CD14-positive monocyte (primary cell): ENCODE results near the gene GPR37. TPM values are rescaled to one million over a fixed set of nuclear protein-coding genes. Genes with fewer than 3 reads are reported as not detected.

Experiments
- DNase-seq, 3 donors: peaks; one replicate each; pipeline ENCODE4 v3.0.0-alpha.2; 2011 to 2022
- H2AFZ ChIP-seq: 2 replicates; pipeline ENCODE4 v1.6.0; 2012; ENCODE audit warnings: mild to moderate bottlenecking, low read depth, low read length, inconsistent platforms; ENCODE audit not compliant: insufficient read depth, poor library complexity, severe bottlenecking
- H3K27ac ChIP-seq, 2 donors: 1 replicate in 1 of 2; 2 replicates in 1 of 2; pipeline ENCODE4 v1.5.1; 2012 to 2013; ENCODE audit warnings: low read length in 2 of 2, control low read depth in 1 of 2, inconsistent platforms in 1 of 2, low read depth in 1 of 2, mild to moderate bottlenecking in 1 of 2
- H3K27me3 ChIP-seq, 2 donors: one replicate each; pipeline versions ENCODE4 v1.6.0 to v1.6.1; 2011 to 2013; ENCODE audit warnings: low read length in 2 of 2; ENCODE audit not compliant: control insufficient read depth in 2 of 2, insufficient read depth in 2 of 2
- H3K36me3 ChIP-seq, 2 donors: replicated peaks in 1 of 2; 1 replicate in 1 of 2; 2 replicates in 1 of 2; pipeline versions ENCODE4 v1.5.1 to v1.6.1; 2012 to 2013; ENCODE audit warnings: low read length in 2 of 2, control low read depth in 1 of 2, inconsistent platforms in 1 of 2, mild to moderate bottlenecking in 1 of 2; ENCODE audit not compliant: insufficient read depth in 2 of 2, control insufficient read depth in 1 of 2
- H3K4me1 ChIP-seq, 2 donors: 1 replicate in 1 of 2; 2 replicates in 1 of 2; pipeline versions ENCODE4 v1.5.1 to v1.6.1; 2012 to 2013; ENCODE audit warnings: low read length in 2 of 2, control low read depth in 1 of 2, inconsistent platforms in 1 of 2, mild to moderate bottlenecking in 1 of 2, moderate library complexity in 1 of 2; ENCODE audit not compliant: insufficient read depth in 2 of 2, control insufficient read depth in 1 of 2
- H3K4me2 ChIP-seq: replicated peaks from 2 replicates; pipeline ENCODE3; 2012; ENCODE audit warnings: low read length, moderate library complexity, mild to moderate bottlenecking; ENCODE audit not compliant: poor library complexity, severe bottlenecking; ENCODE audit errors: extremely low read depth
- H3K4me3 ChIP-seq, 3 experiments: fragments of 200-600 bp in 1 of 3; sonication (generic) in 1 of 3; replicated peaks in 1 of 3; 1 replicate in 2 of 3; 2 replicates in 1 of 3; pipeline ENCODE4 v1.5.1; 2011 to 2013; ENCODE audit warnings: low read length in 3 of 3, mild to moderate bottlenecking in 3 of 3, control low read depth in 2 of 3, low read depth in 2 of 3, inconsistent platforms in 1 of 3, moderate library complexity in 1 of 3
- H3K79me2 ChIP-seq: 2 replicates; pipeline ENCODE4 v1.6.0; 2012; ENCODE audit warnings: mild to moderate bottlenecking, control low read depth, inconsistent platforms, low read length, moderate library complexity; ENCODE audit not compliant: insufficient read depth
- H3K9ac ChIP-seq: 2 replicates; pipeline ENCODE4 v1.6.0; 2017; ENCODE audit warnings: low read length, mild to moderate bottlenecking; ENCODE audit not compliant: insufficient read depth, poor library complexity, severe bottlenecking
- H3K9me3 ChIP-seq, 2 donors: replicated peaks in 1 of 2; 1 replicate in 1 of 2; 2 replicates in 1 of 2; pipeline versions ENCODE4 v1.5.1 to v1.6.1; 2012 to 2013; ENCODE audit warnings: low read length in 2 of 2, control low read depth in 1 of 2; ENCODE audit not compliant: control insufficient read depth in 1 of 2, insufficient read depth in 1 of 2
- H4K20me1 ChIP-seq: 2 replicates; pipeline ENCODE4 v1.6.0; 2012; ENCODE audit warnings: mild to moderate bottlenecking, low read length, control low read depth, moderate library complexity; ENCODE audit not compliant: insufficient read depth
- H3K27ac Mint-ChIP-seq, 7 donors: one replicate each; pipeline ENCODE4 v1.8.0; 2020; ENCODE audit warnings: mild to moderate bottlenecking in 7 of 7, mixed read lengths in 7 of 7, moderate library complexity in 6 of 7, inconsistent platforms in 2 of 7
- H3K27me3 Mint-ChIP-seq, 3 donors: one replicate each; pipeline ENCODE4 v1.8.0; 2021 to 2022; ENCODE audit warnings: low read depth in 3 of 3, mild to moderate bottlenecking in 3 of 3, mixed read lengths in 3 of 3, moderate library complexity in 3 of 3, inconsistent platforms in 1 of 3
- H3K36me3 Mint-ChIP-seq, 2 donors: one replicate each; pipeline ENCODE4 v1.8.0; 2020; ENCODE audit warnings: mixed read lengths in 2 of 2, inconsistent platforms in 1 of 2, mild to moderate bottlenecking in 1 of 2
- H3K4me1 Mint-ChIP-seq: one replicate; pipeline ENCODE4 v1.8.0; 2020; ENCODE audit warnings: mild to moderate bottlenecking, mixed read lengths
- H3K4me3 Mint-ChIP-seq, 2 donors: one replicate each; pipeline ENCODE4 v1.8.0; 2020; ENCODE audit warnings: mild to moderate bottlenecking in 2 of 2, mixed read lengths in 2 of 2, moderate library complexity in 1 of 2
- H3K9me3 Mint-ChIP-seq, 7 donors: one replicate each; pipeline ENCODE4 v1.8.0; 2020 to 2022; ENCODE audit warnings: mixed read lengths in 7 of 7, mild to moderate bottlenecking in 6 of 7, moderate library complexity in 6 of 7, inconsistent platforms in 2 of 7
- WGBS: methylation state at CpG from one replicate; pipeline ENCODE4 v1.1.5; 2013; ENCODE audit warnings: missing lambda C conversion rate; ENCODE audit not compliant: insufficient coverage; 5-methylcytosine and 5-hydroxymethylcytosine counted together
- intact Hi-C, 2 donors: fragments of 100-400 bp; cut with micrococcal nuclease; formaldehyde crosslinking; loops; one replicate each; pipeline versions ENCODE4 v1.15.0 to v1.15.1; 2023
- polyA plus RNA-seq, 3 donors: library from polyadenylated mRNA; depleted of rRNA in 1 of 3; unstranded in 2 of 3; stranded (reverse) in 1 of 3; fragments of 300-500 nt in 2 of 3; fragments of >200 nt in 1 of 3; fragmentation: Illumina TruSeq in 2 of 3; gene quantifications; 1 replicate in 2 of 3; 2 replicates in 1 of 3; pipeline ENCODE4 v1.2.3, GENCODE V29; 2012 to 2021
- TF ChIP-seq, protein P1 (sequence below): fragments of 200-600 bp; IDR thresholded peaks from one replicate; pipeline ENCODE4 v1.8.0; 2022; ENCODE audit warnings: antibody characterized with exemption, mild to moderate bottlenecking

GPR37 gene
- polyA plus RNA-seq, 3 donors = not detected

- Histone ChIP-seq H4K20me1 (no peaks in the 10 kb centered on the region), H2AFZ (no peak overlapping the region), H3K79me2 (no peaks in the 10 kb centered on the region), H3K4me3 (no peak overlapping the region), H3K27ac (no peak overlapping the region), H3K9ac (no peak overlapping the region), H3K4me1 (no peaks in the 10 kb centered on the region), H3K36me3 (no peaks in the 10 kb centered on the region), H3K4me2 (no peak overlapping the region), H3K9me3 (no peaks in the 10 kb centered on the region), H3K27me3 (peaks cover 0 to 2% of the 10 kb centered on the region in 2 donors)
- 94% methylated on average over 3 of the region's 3 CpGs for WGBS
- H3K9me3 Mint-ChIP-seq = no peaks in the 10 kb centered on the region
- peaks cover 0 to 8% (median 1%) of the 10 kb centered on the region in 3 donors for H3K27me3 Mint-ChIP-seq
- TF ChIP-seq, protein P1, sequence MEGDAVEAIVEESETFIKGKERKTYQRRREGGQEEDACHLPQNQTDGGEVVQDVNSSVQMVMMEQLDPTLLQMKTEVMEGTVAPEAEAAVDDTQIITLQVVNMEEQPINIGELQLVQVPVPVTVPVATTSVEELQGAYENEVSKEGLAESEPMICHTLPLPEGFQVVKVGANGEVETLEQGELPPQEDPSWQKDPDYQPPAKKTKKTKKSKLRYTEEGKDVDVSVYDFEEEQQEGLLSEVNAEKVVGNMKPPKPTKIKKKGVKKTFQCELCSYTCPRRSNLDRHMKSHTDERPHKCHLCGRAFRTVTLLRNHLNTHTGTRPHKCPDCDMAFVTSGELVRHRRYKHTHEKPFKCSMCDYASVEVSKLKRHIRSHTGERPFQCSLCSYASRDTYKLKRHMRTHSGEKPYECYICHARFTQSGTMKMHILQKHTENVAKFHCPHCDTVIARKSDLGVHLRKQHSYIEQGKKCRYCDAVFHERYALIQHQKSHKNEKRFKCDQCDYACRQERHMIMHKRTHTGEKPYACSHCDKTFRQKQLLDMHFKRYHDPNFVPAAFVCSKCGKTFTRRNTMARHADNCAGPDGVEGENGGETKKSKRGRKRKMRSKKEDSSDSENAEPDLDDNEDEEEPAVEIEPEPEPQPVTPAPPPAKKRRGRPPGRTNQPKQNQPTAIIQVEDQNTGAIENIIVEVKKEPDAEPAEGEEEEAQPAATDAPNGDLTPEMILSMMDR = no peak
- DNase-seq = no peak
- intact Hi-C loops = no loop called here
- no peaks in the 10 kb centered on the region for H3K36me3 Mint-ChIP-seq
- H3K27ac Mint-ChIP-seq = no peak overlapping the region
- H3K4me3 Mint-ChIP-seq = no peak overlapping the region
- peaks cover 2% of the 10 kb centered on the region for H3K4me1 Mint-ChIP-seq
These were observed 27.1 kb upstream of the GPR37 start for GRCh38 chr7:124792696-124793095.

- no peak overlapping the region for H3K27ac Mint-ChIP-seq
- H3K4me3 ChIP-seq = no peak overlapping the region
- H3K79me2 ChIP-seq = no peaks in the 10 kb centered on the region
- peaks cover 0 to 2% of the 10 kb centered on the region in 2 donors for H3K27me3 ChIP-seq
- DNase-seq = no peak
- H3K27me3 Mint-ChIP-seq = peaks cover 0 to 8% (median 1%) of the 10 kb centered on the region in 3 donors
- H3K4me3 Mint-ChIP-seq = no peak overlapping the region
- no peak overlapping the region for H2AFZ ChIP-seq
- no peak overlapping the region for H3K27ac ChIP-seq
- H3K36me3 Mint-ChIP-seq = no peaks in the 10 kb centered on the region
- no peaks in the 10 kb centered on the region for H3K9me3 Mint-ChIP-seq
- TF ChIP-seq, protein P1 = no peak
- no peaks in the 10 kb centered on the region for H4K20me1 ChIP-seq
- no peaks in the 10 kb centered on the region for H3K4me1 ChIP-seq
- H3K4me2 ChIP-seq = no peak overlapping the region
- no peak overlapping the region for H3K9ac ChIP-seq
- intact Hi-C loops = no loop called here
- no peaks in the 10 kb centered on the region for H3K9me3 ChIP-seq
- no peaks in the 10 kb centered on the region for H3K36me3 ChIP-seq
- peaks cover 2% of the 10 kb centered on the region for H3K4me1 Mint-ChIP-seq
These were observed 26.4 kb upstream of the GPR37 start for GRCh38 chr7:124792002-124792401.
